MCF 10A (cell line): ENCODE results near the gene NXPE2. TPM values are rescaled to one million over a fixed set of nuclear protein-coding genes. Genes with fewer than 3 reads are reported as not detected.
"Not testable (repeated sequence)": the region's sequence is repeated elsewhere in the genome, so short reads cannot be mapped to it uniquely, and the experiment has no call there.

Source experiments
- Bru-seq: library from RNA; stranded (reverse); fragments of 400-500 nt; gene quantifications from one replicate; lab custom pipeline; 2021; lab: Mats Ljungman, UMichigan
- BruChase-seq, 2 experiments: library from RNA; stranded (reverse); fragments of 400-500 nt; gene quantifications; one replicate each; lab custom pipeline; 2021; lab: Mats Ljungman, UMichigan
- BruUV-seq: library from RNA; stranded (reverse); fragments of 400-500 nt; replicated peaks from 2 replicates; lab custom pipeline; 2021; lab: Mats Ljungman, UMichigan
- CTCF ChIA-PET: fragments of 300-600 bp; sonication (Branson Sonifier 250); formaldehyde crosslinking; extraction: SDS; loops from one replicate; lab custom pipeline; 2021; ENCODE audit warnings: antibody characterized with exemption, inconsistent platforms; lab: Yijun Ruan, JAX
- POLR2A ChIA-PET: fragments of 300-600, 350-650 bp; sonication (Branson Sonifier 250); formaldehyde crosslinking; extraction: SDS; loops from one replicate; lab custom pipeline; 2020; ENCODE audit warnings: antibody characterized with exemption, inconsistent platforms; lab: Yijun Ruan, JAX
- DNase-seq: peaks from one replicate; pipeline ENCODE4 v3.0.0-alpha.2; 2018; ENCODE audit not compliant: unreplicated experiment
- H3K27ac Mint-ChIP-seq: one replicate; pipeline ENCODE4 v1.8.0; 2022; ENCODE audit warnings: mild to moderate bottlenecking, low read depth, mixed read lengths; ENCODE audit not compliant: unreplicated experiment
- H3K27me3 Mint-ChIP-seq: one replicate; pipeline ENCODE4 v1.8.0; 2022; ENCODE audit warnings: mixed read lengths; ENCODE audit not compliant: insufficient read depth, unreplicated experiment
- H3K36me3 Mint-ChIP-seq: one replicate; pipeline ENCODE4 v1.8.0; 2022; ENCODE audit warnings: mild to moderate bottlenecking, moderate library complexity, mixed read lengths; ENCODE audit not compliant: insufficient read depth, unreplicated experiment
- H3K4me1 Mint-ChIP-seq: one replicate; pipeline ENCODE4 v1.8.0; 2022; ENCODE audit warnings: mixed read lengths; ENCODE audit not compliant: insufficient read depth, unreplicated experiment
- H3K4me3 Mint-ChIP-seq: one replicate; pipeline ENCODE4 v1.8.0; 2022; ENCODE audit warnings: mild to moderate bottlenecking, moderate library complexity, mixed read lengths; ENCODE audit not compliant: unreplicated experiment
- H3K9me3 Mint-ChIP-seq: one replicate; pipeline ENCODE4 v1.8.0; 2022; ENCODE audit warnings: mixed read lengths; ENCODE audit not compliant: unreplicated experiment
- CTCF ChIP-seq: fragments of 200-600 bp; IDR thresholded peaks from one replicate; pipeline ENCODE4 v1.8.0; 2022; ENCODE audit warnings: antibody characterized with exemption, mild to moderate bottlenecking; ENCODE audit not compliant: unreplicated experiment
- intact Hi-C: fragments of 100-400 bp; cut with micrococcal nuclease; formaldehyde crosslinking; loops from 2 replicates; pipeline ENCODE4 v1.14.1; 2022
- long read RNA-seq: library from polyadenylated mRNA; stranded (forward); transcript quantifications from one replicate; pipeline ENCODE4 v2.0.0, GENCODE V29; 2022
- total RNA-seq: library from RNA; stranded (reverse); gene quantifications from 2 replicates; pipeline ENCODE4 v1.2.3, GENCODE V29; 2022

Gene NXPE2
- total RNA-seq: not detected in 2 replicates
- Bru-seq, nascent RNA: percentile 14 among the genes with signal in this experiment
- percentile 13 among the genes with signal in this experiment for BruChase-seq, experiment 1, labeled RNA remaining after a 6-hour chase
- percentile 17 among the genes with signal in this experiment for BruChase-seq, experiment 2, labeled RNA remaining after a 2-hour chase
- long read RNA-seq: 0 reads

GRCh38 chr11:114678125-114679036 is at the start of gene NXPE2:
TSS of gene NXPE2 (plus strand) at chr11:114678527. CDS start at chr11:114678576, 49 bp downstream.
- peaks cover 11% of the 10 kb centered on the region for H3K4me1 Mint-ChIP-seq
- H3K9me3 Mint-ChIP-seq: no peaks in the 10 kb centered on the region
- H3K36me3 Mint-ChIP-seq: no peaks in the 10 kb centered on the region
- CTCF ChIA-PET: no interaction called here
- no peaks in the 10 kb centered on the region for H3K27me3 Mint-ChIP-seq
- POLR2A ChIA-PET: interaction anchor here (0.6 kb wide), 1 partner anchor 33 kb away, joined by 3 read pairs; no protein-coding TSS in a partner anchor
- peak within 1 kb of the TSS; percentile 25 for H3K27ac Mint-ChIP-seq
- intact Hi-C loops: no loop called here
- peak; percentile 28 for DNase-seq
- TF ChIP-seq CTCF: no peak
- BruUV-seq: no TSS peak
- no peak within 1 kb of the TSS for H3K4me3 Mint-ChIP-seq

DNA sequence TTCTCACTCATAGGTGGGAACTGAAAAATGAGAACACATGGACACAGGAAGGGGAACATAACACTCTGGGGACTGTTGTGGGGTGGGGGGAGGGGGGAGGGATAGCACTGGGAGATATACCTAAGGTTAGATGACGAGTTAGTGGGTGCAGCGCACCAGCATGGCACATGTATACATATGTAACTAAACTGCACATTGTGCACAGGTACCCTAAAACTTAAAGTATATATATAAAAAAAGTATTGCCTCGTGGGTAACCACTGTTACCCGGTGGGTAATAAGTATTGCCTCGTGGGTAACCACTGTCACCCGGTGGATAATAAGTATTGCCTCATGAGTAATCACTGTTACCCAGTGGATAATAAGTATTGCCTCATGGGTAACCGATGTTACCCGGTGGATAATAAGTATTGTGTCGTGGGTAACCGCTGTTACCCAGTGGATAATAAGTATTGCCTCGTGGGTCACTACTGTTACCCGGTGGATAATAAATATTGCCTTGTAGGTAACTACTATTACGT is 46.8 kb upstream of the NXPE2 start:
- intact Hi-C loops, DNase-seq, CTCF ChIA-PET, H3K9me3 Mint-ChIP-seq, BruUV-seq, H3K27me3 Mint-ChIP-seq, H3K4me1 Mint-ChIP-seq, POLR2A ChIA-PET, H3K36me3 Mint-ChIP-seq, H3K4me3 Mint-ChIP-seq, H3K27ac Mint-ChIP-seq: not testable (repeated sequence)

- BruUV-seq, intact Hi-C loops, POLR2A ChIA-PET, CTCF ChIA-PET, DNase-seq, H3K9me3 Mint-ChIP-seq, H3K4me3 Mint-ChIP-seq, H3K27ac Mint-ChIP-seq, H3K4me1 Mint-ChIP-seq, H3K36me3 Mint-ChIP-seq: not testable (repeated sequence)
- H3K27me3 Mint-ChIP-seq: peaks cover 17% of the 10 kb centered on the region
Observed at GRCh38 chr11:114639440-114639839, 38.9 kb upstream of the NXPE2 start.

DNA sequence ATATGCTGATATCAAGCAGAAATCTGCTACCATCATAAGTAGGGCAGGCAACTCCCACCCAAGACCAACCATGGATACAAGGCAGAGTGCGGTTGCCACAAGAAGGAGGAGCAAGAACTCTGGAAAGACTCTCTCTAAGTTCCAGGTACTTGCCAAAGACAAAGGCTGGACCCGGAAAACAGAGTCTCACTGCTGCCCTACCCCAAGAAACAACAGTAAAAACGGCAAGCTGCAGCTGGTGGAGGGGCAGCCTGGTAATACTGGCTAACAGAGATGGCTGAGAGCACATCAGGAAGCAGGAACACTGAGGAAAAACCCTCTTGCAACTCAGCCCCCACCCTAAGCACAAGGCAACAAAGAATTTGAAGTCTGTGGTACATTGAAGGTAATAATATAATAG is 27.7 kb upstream of the NXPE2 start:
- CTCF ChIA-PET: no interaction called here

More for the DNA sequence above, 27.7 kb upstream of the NXPE2 start:
- intact Hi-C loops: no loop called here
- POLR2A ChIA-PET: no interaction called here
- peaks cover 31% of the 10 kb centered on the region for H3K27me3 Mint-ChIP-seq
- BruUV-seq: no TSS peak
- no peak overlapping the region for H3K27ac Mint-ChIP-seq
- H3K36me3 Mint-ChIP-seq: no peaks in the 10 kb centered on the region
- H3K4me3 Mint-ChIP-seq: no peak overlapping the region
- no peaks in the 10 kb centered on the region for H3K9me3 Mint-ChIP-seq
- no peak for TF ChIP-seq CTCF
- no peak for DNase-seq
- no peaks in the 10 kb centered on the region for H3K4me1 Mint-ChIP-seq
